SU-DHL-6 (cell line): Measurements from ENCODE around the gene MRPL34.

Source experiments
- H2AFZ ChIP-seq: fragments of 200-600 bp; sonication (generic); 2 replicates; pipeline ENCODE4 v1.6.1; 2014; ENCODE audit warnings: low read depth, mild to moderate bottlenecking, moderate library complexity, mixed read lengths, antibody characterized with exemption, low read length; ENCODE audit not compliant: severe bottlenecking
- H3F3A ChIP-seq: fragments of 200-600 bp; shearing (Covaris generic); 2 replicates; pipeline ENCODE4 v1.6.0; 2016; ENCODE audit warnings: antibody characterized with exemption, mild to moderate bottlenecking; ENCODE audit not compliant: insufficient read depth
- H3K27ac ChIP-seq: fragments of 200-600 bp; sonication (generic); 2 replicates; pipeline ENCODE4 v1.5.1; 2016; ENCODE audit warnings: low read depth, mild to moderate bottlenecking, low read length, moderate library complexity, mixed read lengths
- H3K27me3 ChIP-seq: fragments of 200-600 bp; sonication (generic), shearing (Covaris generic); 2 replicates; pipeline ENCODE4 v1.6.0; 2014; ENCODE audit warnings: mild to moderate bottlenecking, low read length
- H3K36me3 ChIP-seq: fragments of 200-600 bp; sonication (generic); 2 replicates; pipeline ENCODE4 v1.6.1; 2014; ENCODE audit warnings: mild to moderate bottlenecking, low read length, mixed read lengths
- H3K4me2 ChIP-seq: fragments of 300-600, 200-600 bp; shearing (Covaris generic), sonication (generic); 2 replicates; pipeline ENCODE4 v1.6.0; 2014; ENCODE audit warnings: low read length, low read depth, mild to moderate bottlenecking; ENCODE audit not compliant: poor library complexity, severe bottlenecking
- H3K4me3 ChIP-seq: fragments of 200-600 bp; sonication (generic); 2 replicates; pipeline ENCODE4 v1.5.1; 2014; ENCODE audit warnings: antibody characterized with exemption, low read length, mild to moderate bottlenecking, mixed read lengths; ENCODE audit not compliant: insufficient read depth, poor library complexity, severe bottlenecking
- H3K79me2 ChIP-seq: fragments of 200-600 bp; sonication (generic); 2 replicates; pipeline ENCODE4 v1.6.1; 2014; ENCODE audit warnings: mild to moderate bottlenecking, low read length, moderate library complexity; ENCODE audit not compliant: insufficient read depth
- H3K9ac ChIP-seq: fragments of 200-600 bp; sonication (generic); 2 replicates; pipeline ENCODE4 v1.7.0; 2014; ENCODE audit warnings: mild to moderate bottlenecking, low read length
- H3K9me2 ChIP-seq: fragments of 200-600 bp; sonication (generic); replicated peaks from 2 replicates; pipeline ENCODE4 v1.6.1; 2014; ENCODE audit warnings: low read length; ENCODE audit not compliant: insufficient read depth
- H3K9me3 ChIP-seq: fragments of 200-600 bp; sonication (generic); 2 replicates; pipeline ENCODE4 v1.6.1; 2014; ENCODE audit warnings: low read length, mixed read lengths; ENCODE audit not compliant: insufficient read depth
- H4K20me1 ChIP-seq: fragments of 200-600 bp; sonication (generic); 2 replicates; pipeline ENCODE4 v1.6.1; 2014; ENCODE audit warnings: low read depth, mild to moderate bottlenecking, antibody characterized with exemption, low read length, moderate library complexity, mixed read lengths
- EZH2phosphoT487 ChIP-seq: fragments of 200-600 bp; sonication (generic), shearing (Covaris generic); conservative IDR thresholded peaks from 2 replicates; pipeline ENCODE4 v1.6.1; 2018; ENCODE audit warnings: mild to moderate bottlenecking, antibody characterized with exemption, low read length, moderate library complexity, mixed read lengths
- TF ChIP-seq, protein P1 (sequence below): fragments of 200-600 bp; sonication (generic); IDR thresholded peaks from one replicate; pipeline ENCODE4 v1.5.1; 2017; ENCODE audit warnings: antibody characterized with exemption, mild to moderate bottlenecking, low read length, moderate library complexity; ENCODE audit not compliant: insufficient read depth, poor library complexity, severe bottlenecking

Gene MRPL34

DNA sequence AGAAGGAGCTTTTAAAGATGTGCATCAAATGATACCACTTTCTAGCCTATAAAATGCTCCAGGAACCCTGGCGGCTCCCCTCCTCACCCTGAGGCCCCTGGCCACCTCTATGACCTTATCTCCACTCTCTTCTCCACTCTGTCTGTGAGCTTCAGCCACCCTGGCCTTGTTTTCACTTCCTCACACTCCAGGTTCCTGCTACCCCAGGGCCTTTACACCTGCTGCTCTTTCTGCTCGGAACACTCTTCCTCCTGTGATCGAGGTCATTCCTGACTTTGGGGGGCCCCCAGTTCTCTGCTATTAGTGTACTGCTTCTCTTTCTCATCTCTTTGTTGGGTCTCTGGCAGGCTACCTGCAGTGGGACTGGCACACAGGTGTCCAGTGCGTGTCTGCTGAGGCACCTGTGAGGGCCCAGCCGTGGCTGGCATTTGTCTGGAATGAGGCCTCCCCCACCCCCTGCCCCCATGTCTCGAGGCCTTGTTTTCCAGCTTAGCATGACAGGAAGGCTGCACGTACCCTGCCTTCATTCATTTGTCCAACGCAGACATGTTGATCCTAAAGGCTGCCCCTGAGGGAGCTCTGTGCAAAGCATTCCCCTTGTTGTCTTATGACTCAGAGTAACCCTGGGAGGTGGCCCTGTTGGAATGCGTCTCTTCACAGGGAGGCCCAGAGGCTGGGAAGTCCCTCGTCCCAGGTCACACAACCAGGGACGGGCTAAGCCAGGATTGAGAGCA, 6.0 kb downstream of the MRPL34 start:
- Histone ChIP-seq H3K9me3 (no peaks in the 10 kb centered on the region), H3K9me2 (no peaks in the 10 kb centered on the region), H3K9ac (no peak overlapping the region), H3K4me2 (no peak overlapping the region), H3F3A (no peaks in the 10 kb centered on the region), H3K79me2 (peaks cover 37% of the 10 kb centered on the region), H3K4me3 (no peak overlapping the region), H4K20me1 (no peaks in the 10 kb centered on the region), H3K27me3 (no peaks in the 10 kb centered on the region), H3K27ac (no peak overlapping the region), H3K36me3 (no peaks in the 10 kb centered on the region), H2AFZ (no peak overlapping the region)
- TF ChIP-seq EZH2phosphoT487, result no peak
- TF ChIP-seq, protein P1, sequence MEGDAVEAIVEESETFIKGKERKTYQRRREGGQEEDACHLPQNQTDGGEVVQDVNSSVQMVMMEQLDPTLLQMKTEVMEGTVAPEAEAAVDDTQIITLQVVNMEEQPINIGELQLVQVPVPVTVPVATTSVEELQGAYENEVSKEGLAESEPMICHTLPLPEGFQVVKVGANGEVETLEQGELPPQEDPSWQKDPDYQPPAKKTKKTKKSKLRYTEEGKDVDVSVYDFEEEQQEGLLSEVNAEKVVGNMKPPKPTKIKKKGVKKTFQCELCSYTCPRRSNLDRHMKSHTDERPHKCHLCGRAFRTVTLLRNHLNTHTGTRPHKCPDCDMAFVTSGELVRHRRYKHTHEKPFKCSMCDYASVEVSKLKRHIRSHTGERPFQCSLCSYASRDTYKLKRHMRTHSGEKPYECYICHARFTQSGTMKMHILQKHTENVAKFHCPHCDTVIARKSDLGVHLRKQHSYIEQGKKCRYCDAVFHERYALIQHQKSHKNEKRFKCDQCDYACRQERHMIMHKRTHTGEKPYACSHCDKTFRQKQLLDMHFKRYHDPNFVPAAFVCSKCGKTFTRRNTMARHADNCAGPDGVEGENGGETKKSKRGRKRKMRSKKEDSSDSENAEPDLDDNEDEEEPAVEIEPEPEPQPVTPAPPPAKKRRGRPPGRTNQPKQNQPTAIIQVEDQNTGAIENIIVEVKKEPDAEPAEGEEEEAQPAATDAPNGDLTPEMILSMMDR, result no peak

DNA sequence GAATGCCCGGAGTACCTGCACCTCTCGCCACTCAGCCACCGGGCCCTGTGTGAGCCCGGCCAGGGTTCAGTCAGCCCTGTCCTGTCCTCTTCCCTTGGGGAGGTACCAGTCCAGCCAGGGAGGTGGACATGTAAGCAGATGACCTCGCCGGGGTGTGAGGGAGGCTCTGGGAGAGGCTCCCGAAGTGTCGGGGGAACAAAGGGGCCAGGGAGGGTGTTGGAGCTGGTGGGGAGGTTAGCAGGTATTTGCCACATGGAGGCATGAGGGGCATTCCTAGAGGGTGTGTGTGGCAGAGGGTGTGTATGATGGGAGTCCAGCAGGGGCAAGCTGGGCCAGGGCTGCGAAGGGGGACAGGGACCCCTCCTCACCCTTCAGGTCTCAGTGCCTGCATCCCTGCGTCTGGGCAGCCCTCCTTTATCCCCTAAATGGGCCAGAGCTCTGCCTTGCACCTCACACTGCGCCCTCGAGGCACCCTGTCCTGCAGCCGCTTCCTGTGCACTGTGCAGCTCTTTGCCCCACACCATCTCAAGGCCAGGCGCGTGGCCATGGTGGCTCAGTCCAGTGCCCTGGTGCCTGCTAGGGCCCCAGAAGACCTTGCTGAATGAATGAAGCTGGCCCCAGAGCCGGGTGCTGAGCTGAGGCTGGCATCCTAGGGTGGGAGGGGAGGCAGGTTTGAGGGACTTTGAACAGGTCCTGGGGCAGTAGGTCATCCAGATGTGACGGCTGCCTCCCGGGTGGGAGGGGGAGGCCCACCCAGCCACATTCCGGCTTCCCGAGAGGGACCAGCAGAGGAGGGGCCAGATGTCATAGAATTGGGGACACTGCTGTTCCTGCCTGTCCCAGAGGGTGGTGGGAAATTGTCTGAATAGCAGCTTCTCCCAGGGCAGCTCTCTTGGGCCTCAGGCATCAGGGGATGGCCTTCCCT, 6.8 kb downstream of the MRPL34 start:
- Histone ChIP-seq H3K27ac (no peak overlapping the region), H3F3A (no peaks in the 10 kb centered on the region), H3K9me2 (no peaks in the 10 kb centered on the region), H3K9me3 (no peaks in the 10 kb centered on the region), H3K79me2 (peaks cover 34% of the 10 kb centered on the region), H3K4me3 (no peak overlapping the region), H3K36me3 (no peaks in the 10 kb centered on the region), H3K4me2 (no peak overlapping the region), H2AFZ (no peak overlapping the region), H4K20me1 (no peaks in the 10 kb centered on the region), H3K27me3 (no peaks in the 10 kb centered on the region), H3K9ac (no peak overlapping the region)
- TF ChIP-seq, protein P1, result no peak
- TF ChIP-seq EZH2phosphoT487, result no peak

DNA sequence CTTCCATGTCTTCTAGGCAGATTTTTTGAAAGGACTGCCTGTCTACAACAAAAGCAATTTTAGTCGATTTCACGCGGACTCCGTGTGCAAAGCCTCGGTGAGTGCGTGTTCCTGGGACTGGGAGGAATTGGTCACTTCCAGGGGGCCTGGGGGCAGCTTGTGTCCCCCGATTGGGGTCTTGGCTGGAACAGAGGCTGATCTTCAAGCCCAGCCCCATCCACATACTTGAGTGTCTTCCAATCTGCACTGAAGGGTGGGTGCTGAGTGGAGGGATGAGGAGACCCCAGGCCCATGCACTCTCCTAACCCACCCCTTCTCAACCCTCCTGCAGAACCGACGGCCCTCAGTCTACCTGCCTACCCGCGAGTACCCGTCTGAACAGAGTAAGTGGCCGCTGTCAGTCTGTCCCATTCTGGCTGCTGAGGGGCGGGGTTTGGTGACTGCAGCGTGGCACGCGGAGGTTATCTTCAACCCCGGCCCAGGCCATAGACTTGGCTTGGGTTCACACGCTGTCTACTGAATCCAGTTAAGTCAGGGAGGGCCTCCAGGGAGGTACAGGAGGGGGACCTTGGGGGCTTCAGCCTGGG, 8.4 kb downstream of the MRPL34 start:
- peaks cover 34% of the 10 kb centered on the region for H3K79me2 ChIP-seq
- TF ChIP-seq, protein P1, result no peak
- H3K27me3 ChIP-seq, result no peaks in the 10 kb centered on the region
- no peaks in the 10 kb centered on the region for H3F3A ChIP-seq
- no peak overlapping the region for H3K9ac ChIP-seq
- H3K27ac ChIP-seq, result no peak overlapping the region
- no peak overlapping the region for H3K4me2 ChIP-seq
- H2AFZ ChIP-seq, result no peak overlapping the region
- no peaks in the 10 kb centered on the region for H3K9me2 ChIP-seq
- H3K4me3 ChIP-seq, result no peak overlapping the region
- H3K36me3 ChIP-seq, result no peaks in the 10 kb centered on the region
- no peaks in the 10 kb centered on the region for H3K9me3 ChIP-seq
- no peaks in the 10 kb centered on the region for H4K20me1 ChIP-seq
